ENCODE measurements around the gene RNF14. TPM values are rescaled to one million over a fixed set of nuclear protein-coding genes. Genes with fewer than 3 reads are reported as not detected.

RNF14 gene
- total RNA-seq, 1 experiment from 2014 or later = 20.1 TPM

GRCh38 chr5:142024771-142025304, 55.9 kb downstream of the RNF14 start:
- TF ChIP-seq CTCF (conservative IDR thresholded peaks at IDR 0.05) = no peak
- H3K36me3 Mint-ChIP-seq (ENCODE audit: insufficient read depth in 1 of 3, low read depth in 3 of 3) = peaks cover 0 to 7% (median 0%) of the 10 kb centered on the region in 3 experiments; a peak in 3 of 7 replicates
- H3K27ac Mint-ChIP-seq = peak overlapping the region; percentile 94 to 99 (median 96)
- peaks cover 12 to 15% of the 10 kb centered on the region in 2 experiments for H3K4me1 Mint-ChIP-seq
- peaks cover 7% of the 10 kb centered on the region for H3K27me3 Mint-ChIP-seq (ENCODE audit: low read depth)
- no peak overlapping the region for H2BK15ac ChIP-seq (ENCODE audit: low read depth, low read length)
- H3K4ac ChIP-seq (ENCODE audit: low read depth, low read length) = no peak overlapping the region
- H3K79me1 ChIP-seq (ENCODE audit: insufficient read depth, low read depth, low read length, poor library complexity, severe bottlenecking) = no peaks in the 10 kb centered on the region
- H3K9me3 ChIP-seq (ENCODE audit: control insufficient read depth, low read depth, low read length) = no peaks in the 10 kb centered on the region
- H3K56ac ChIP-seq (ENCODE audit: insufficient read length, low read depth, low read length) = no peak overlapping the region
- H3K4me3 Mint-ChIP-seq = peak overlapping the region; percentile 78 to 87
- H2BK12ac ChIP-seq (ENCODE audit: insufficient read length, low read depth, low read length) = no peak overlapping the region
- no peak overlapping the region for H4K8ac ChIP-seq (replicated peaks; ENCODE audit: insufficient read length, low read depth, low read length)
- H3K23me2 ChIP-seq (ENCODE audit: insufficient read length, low read depth, low read length, poor library complexity, severe bottlenecking) = peaks cover 3% of the 10 kb centered on the region
- no peak overlapping the region for H4K91ac ChIP-seq (ENCODE audit: insufficient read length, low read depth, low read length)
- H3K79me2 ChIP-seq (ENCODE audit: insufficient read depth, low read length) = no peaks in the 10 kb centered on the region
- H2BK5ac ChIP-seq (ENCODE audit: insufficient read length, low read length) = no peak overlapping the region
- no peak overlapping the region for H3K23ac ChIP-seq (ENCODE audit: insufficient read length, low read depth, low read length)
- H3K4me1 ChIP-seq (ENCODE audit: insufficient read depth, low read length) = no peaks in the 10 kb centered on the region
- WGBS (ENCODE audit: extremely low coverage, insufficient read length, low lambda C conversion rate) = no CpG with 5 or more reads among the region's 26 CpGs
- H3K27me3 ChIP-seq (ENCODE audit: insufficient read depth, low read length) = no peaks in the 10 kb centered on the region
- no peak overlapping the region for H2AK5ac ChIP-seq (ENCODE audit: insufficient read length, low read length)
- peak overlapping the region; percentile 98 for H2AFZ ChIP-seq (ENCODE audit: low read length)
- peak; percentile 96 for DNase-seq
- H2BK20ac ChIP-seq (ENCODE audit: low read depth, low read length, poor library complexity, severe bottlenecking) = no peak overlapping the region
- no peak overlapping the region for H3K18ac ChIP-seq (ENCODE audit: insufficient read length, low read depth, low read length)
- H3T11ph ChIP-seq (ENCODE audit: low read length) = no peak overlapping the region
- no peak overlapping the region for H2BK120ac ChIP-seq (ENCODE audit: low read depth, low read length, poor library complexity, severe bottlenecking)
- no peak overlapping the region for H4K5ac ChIP-seq (ENCODE audit: insufficient read length, low read depth, low read length)
- no peak overlapping the region for H3K14ac ChIP-seq (ENCODE audit: insufficient read depth, low read length)
- H3K9ac ChIP-seq (ENCODE audit: extremely low read depth, insufficient read length, low read length) = peak overlapping the region; percentile 67
- no peaks in the 10 kb centered on the region for H4K20me1 ChIP-seq (ENCODE audit: control insufficient read depth, insufficient read depth, insufficient read length)
- H3K27ac ChIP-seq (ENCODE audit: insufficient read length, low read depth, low read length) = peak overlapping the region; percentile 73
- peaks cover 7% of the 10 kb centered on the region in 2 experiments for H3K9me3 Mint-ChIP-seq
- H3K4me2 ChIP-seq (ENCODE audit: insufficient read depth, insufficient read length, low read length) = peak overlapping the region; percentile 86
